Measurements from ENCODE around the gene MXD4. TPM values are rescaled to one million over a fixed set of nuclear protein-coding genes. Genes with fewer than 3 reads are reported as not detected.

MXD4 gene
- polyA plus RNA-seq, 1 of the 3 experiments (the other 2 are of a cell fraction) = 38.6 TPM

- no peak overlapping the region for H3K27ac ChIP-seq (ENCODE audit: low read depth in 2 of 2, low read length in 1 of 2)
- no peak for DNase-seq
- ChIA-PET POLR2A (no interaction called here), CTCF (interaction anchor here (1.1 kb wide), 1 partner anchor 15 kb away, joined by 3 read pairs; no protein-coding TSS in a partner anchor)
- H4K20me1 ChIP-seq (ENCODE audit: insufficient read depth) = no peaks in the 10 kb centered on the region
- H3F3A ChIP-seq (replicated peaks; ENCODE audit: insufficient read depth) = no peaks in the 10 kb centered on the region
- no peak overlapping the region for H3K4me2 ChIP-seq
- no peak overlapping the region for H3K9ac ChIP-seq
- TF ChIP-seq, protein P1, sequence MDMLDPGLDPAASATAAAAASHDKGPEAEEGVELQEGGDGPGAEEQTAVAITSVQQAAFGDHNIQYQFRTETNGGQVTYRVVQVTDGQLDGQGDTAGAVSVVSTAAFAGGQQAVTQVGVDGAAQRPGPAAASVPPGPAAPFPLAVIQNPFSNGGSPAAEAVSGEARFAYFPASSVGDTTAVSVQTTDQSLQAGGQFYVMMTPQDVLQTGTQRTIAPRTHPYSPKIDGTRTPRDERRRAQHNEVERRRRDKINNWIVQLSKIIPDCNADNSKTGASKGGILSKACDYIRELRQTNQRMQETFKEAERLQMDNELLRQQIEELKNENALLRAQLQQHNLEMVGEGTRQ (IDR thresholded peaks at IDR 0.05; ENCODE audit: borderline replicate concordance, low read depth, low read length) = no peak
- TF ChIP-seq SIN3A (IDR thresholded peaks at IDR 0.05; ENCODE audit: borderline replicate concordance, low read depth, low read length) = no peak
- no peak for TF ChIP-seq CTCF (IDR thresholded peaks at IDR 0.05)
- TF ChIP-seq RFX5 (IDR thresholded peaks at IDR 0.05; ENCODE audit: low read length) = no peak
- no peak for TF ChIP-seq NRF1 (IDR thresholded peaks at IDR 0.05; ENCODE audit: low read depth, low read length)
- TF ChIP-seq NFIC (IDR thresholded peaks at IDR 0.05; ENCODE audit: borderline replicate concordance) = no peak
- TF ChIP-seq FOSL2 (IDR thresholded peaks at IDR 0.05; ENCODE audit: borderline replicate concordance, low read depth) = no peak
- TF ChIP-seq RAD21 (IDR thresholded peaks at IDR 0.05; ENCODE audit: low read length) = no peak
- no peaks in the 10 kb centered on the region for H3K9me2 ChIP-seq
- no peaks in the 10 kb centered on the region for H3K79me2 ChIP-seq (ENCODE audit: insufficient read depth)
- H3K27me3 ChIP-seq (ENCODE audit: insufficient read depth) = no peaks in the 10 kb centered on the region
- no peak overlapping the region for H3K4me3 ChIP-seq (ENCODE audit: low read depth in 2 of 2, low read length in 1 of 2)
- peaks cover 0 to 47% of the 10 kb centered on the region in 2 experiments; a peak in 1 of 4 replicates for H3K4me1 ChIP-seq (ENCODE audit: control insufficient read depth in 1 of 2, insufficient read depth in 2 of 2, low read depth in 1 of 2, low read length in 1 of 2)
- no peaks in the 10 kb centered on the region for H3K9me3 ChIP-seq
- H3K36me3 ChIP-seq (replicated peaks in 1 of 2; ENCODE audit: control insufficient read depth in 1 of 2, insufficient read depth in 2 of 2, low read length in 1 of 2) = no peaks in the 10 kb centered on the region
- 77% methylated on average over 11 of the region's 27 CpGs for WGBS (ENCODE audit: low lambda C conversion rate)
- H2AFZ ChIP-seq (ENCODE audit: low read depth) = no peak overlapping the region
Observed at GRCh38 chr4:2271279-2272025, 9.5 kb upstream of the MXD4 start.

DNA sequence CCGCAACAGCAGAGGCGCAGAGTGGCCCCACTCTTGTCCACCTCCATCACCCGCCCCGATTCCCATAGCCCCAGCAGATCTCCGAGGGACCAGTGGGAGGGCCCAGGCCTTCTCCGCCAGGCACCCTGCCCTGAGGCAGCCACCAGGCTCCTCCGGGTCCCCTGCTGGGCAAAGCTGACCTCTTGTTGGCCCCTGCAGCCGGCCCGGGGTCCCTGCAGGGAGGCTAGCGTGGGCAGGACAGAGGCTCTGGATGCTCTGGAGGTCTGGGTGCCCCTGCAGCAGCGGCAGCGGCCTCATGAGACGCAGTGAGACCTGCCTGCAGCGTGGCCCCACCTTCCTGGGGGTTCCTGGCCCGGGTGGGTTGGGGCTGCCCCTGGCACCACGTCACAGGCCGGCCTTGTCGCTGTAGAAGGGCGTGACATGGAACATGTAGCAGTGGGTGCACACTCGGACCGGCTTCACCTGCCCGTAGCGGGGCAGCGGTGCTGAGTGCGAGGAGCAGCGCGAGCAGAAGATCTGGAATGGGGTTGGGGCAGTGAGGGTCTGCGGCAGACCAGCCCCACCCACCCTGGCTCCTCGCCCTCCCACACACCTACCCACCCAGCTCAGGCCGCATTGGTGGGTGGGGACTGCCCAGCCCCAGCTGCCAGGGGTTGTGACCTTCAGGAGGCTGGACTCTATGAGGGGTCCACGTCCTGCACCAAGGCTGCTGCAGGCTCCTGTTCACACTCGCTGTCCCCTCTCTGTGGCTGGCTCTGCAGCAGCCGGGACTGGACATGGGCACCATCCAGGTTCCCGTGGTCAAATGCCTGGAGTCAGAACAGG is 8.6 kb upstream of the MXD4 start:
- Histone ChIP-seq H2AFZ (ENCODE audit: low read depth) (no peak overlapping the region), H3K27me3 (ENCODE audit: insufficient read depth) (no peaks in the 10 kb centered on the region), H3K9me3 (no peaks in the 10 kb centered on the region), H3K79me2 (ENCODE audit: insufficient read depth) (no peaks in the 10 kb centered on the region), H3K9me2 (no peaks in the 10 kb centered on the region), H3F3A (replicated peaks; ENCODE audit: insufficient read depth) (no peaks in the 10 kb centered on the region), H3K9ac (no peak overlapping the region), H3K4me3 (ENCODE audit: low read depth in 2 of 2, low read length in 1 of 2) (no peak overlapping the region), H3K4me1 (ENCODE audit: control insufficient read depth in 1 of 2, insufficient read depth in 2 of 2, low read depth in 1 of 2, low read length in 1 of 2) (peaks cover 0 to 54% of the 10 kb centered on the region in 2 experiments; a peak in 1 of 4 replicates), H4K20me1 (ENCODE audit: insufficient read depth) (no peaks in the 10 kb centered on the region), H3K27ac (ENCODE audit: low read depth in 2 of 2, low read length in 1 of 2) (no peak overlapping the region), H3K4me2 (no peak overlapping the region), H3K36me3 (replicated peaks in 1 of 2; ENCODE audit: control insufficient read depth in 1 of 2, insufficient read depth in 2 of 2, low read length in 1 of 2) (no peaks in the 10 kb centered on the region)
- 92% methylated on average over 17 of the region's 34 CpGs for WGBS (ENCODE audit: low lambda C conversion rate)
- TF ChIP-seq FOXJ3 (CRISPR knock-in tag; IDR thresholded peaks at IDR 0.05) = no peak
- no peak for TF ChIP-seq TAF1 (IDR thresholded peaks at IDR 0.05; ENCODE audit: borderline replicate concordance, low read depth, low read length)
- no peak for TF ChIP-seq PBX3 (IDR thresholded peaks at IDR 0.05)
- no peak for TF ChIP-seq GABPA (IDR thresholded peaks at IDR 0.05; ENCODE audit: low read depth)
- no peak for TF ChIP-seq RAD21 (IDR thresholded peaks at IDR 0.05; ENCODE audit: low read length)
- TF ChIP-seq EZH2phosphoT487 (IDR thresholded peaks at IDR 0.05; ENCODE audit: borderline replicate concordance, low read depth) = no peak
- TF ChIP-seq MXI1 (IDR thresholded peaks at IDR 0.05; ENCODE audit: low read depth, low read length) = no peak
- TF ChIP-seq, protein P1 (IDR thresholded peaks at IDR 0.05; ENCODE audit: borderline replicate concordance, low read depth, low read length) = no peak
- no peak for TF ChIP-seq SMC3 (IDR thresholded peaks at IDR 0.05; ENCODE audit: low read depth, low read length)
- CTCF ChIA-PET = no interaction called here
- POLR2A ChIA-PET = no interaction called here
- peak; percentile 38 for DNase-seq

Data from SK-N-SH (cell line).